Limb (tissue), 2 donors: Measurements from ENCODE around the gene HOXC4.

ENCODE experiments used
- DNase-seq, 2 donors: peaks; one replicate each; pipeline ENCODE4 v3.0.0-alpha.2; 2016; ENCODE audit errors: extremely low spot score in 2 of 2

The HOXC4 gene

DNA sequence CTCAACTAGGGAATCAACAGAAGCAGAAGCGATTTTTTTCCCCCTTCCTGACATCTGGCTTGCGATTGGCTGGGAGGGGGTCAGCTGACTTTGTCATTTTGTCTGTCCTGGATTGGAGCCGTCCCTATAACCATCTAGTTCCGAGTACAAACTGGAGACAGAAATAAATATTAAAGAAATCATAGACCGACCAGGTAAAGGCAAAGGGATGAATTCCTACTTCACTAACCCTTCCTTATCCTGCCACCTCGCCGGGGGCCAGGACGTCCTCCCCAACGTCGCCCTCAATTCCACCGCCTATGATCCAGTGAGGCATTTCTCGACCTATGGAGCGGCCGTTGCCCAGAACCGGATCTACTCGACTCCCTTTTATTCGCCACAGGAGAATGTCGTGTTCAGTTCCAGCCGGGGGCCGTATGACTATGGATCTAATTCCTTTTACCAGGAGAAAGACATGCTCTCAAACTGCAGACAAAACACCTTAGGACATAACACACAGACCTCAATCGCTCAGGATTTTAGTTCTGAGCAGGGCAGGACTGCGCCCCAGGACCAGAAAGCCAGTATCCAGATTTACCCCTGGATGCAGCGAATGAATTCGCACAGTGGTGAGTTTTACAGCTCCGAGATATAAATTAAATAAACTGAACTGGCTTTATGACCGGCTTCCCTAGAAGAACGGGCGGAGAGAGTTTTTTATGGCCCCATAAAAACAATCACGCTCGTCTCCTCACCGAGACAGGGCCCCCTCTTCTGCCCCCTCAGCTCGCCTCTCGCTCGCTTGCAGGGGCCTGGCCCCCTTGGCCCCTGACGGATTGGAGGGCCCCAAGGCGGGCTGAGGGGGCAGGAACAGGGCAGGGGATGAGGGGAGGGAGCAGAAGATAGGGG, 25.1 kb upstream of the HOXC4 start, which contains the start of gene HOXC6:
Gene HOXC6 (plus strand): TSS at position 127 of the 888 bp plus-strand sequence. CDS start 82 bp downstream, at position 209.
- DNase-seq, result peak in 1 of 2 donors; percentile 70

DNA sequence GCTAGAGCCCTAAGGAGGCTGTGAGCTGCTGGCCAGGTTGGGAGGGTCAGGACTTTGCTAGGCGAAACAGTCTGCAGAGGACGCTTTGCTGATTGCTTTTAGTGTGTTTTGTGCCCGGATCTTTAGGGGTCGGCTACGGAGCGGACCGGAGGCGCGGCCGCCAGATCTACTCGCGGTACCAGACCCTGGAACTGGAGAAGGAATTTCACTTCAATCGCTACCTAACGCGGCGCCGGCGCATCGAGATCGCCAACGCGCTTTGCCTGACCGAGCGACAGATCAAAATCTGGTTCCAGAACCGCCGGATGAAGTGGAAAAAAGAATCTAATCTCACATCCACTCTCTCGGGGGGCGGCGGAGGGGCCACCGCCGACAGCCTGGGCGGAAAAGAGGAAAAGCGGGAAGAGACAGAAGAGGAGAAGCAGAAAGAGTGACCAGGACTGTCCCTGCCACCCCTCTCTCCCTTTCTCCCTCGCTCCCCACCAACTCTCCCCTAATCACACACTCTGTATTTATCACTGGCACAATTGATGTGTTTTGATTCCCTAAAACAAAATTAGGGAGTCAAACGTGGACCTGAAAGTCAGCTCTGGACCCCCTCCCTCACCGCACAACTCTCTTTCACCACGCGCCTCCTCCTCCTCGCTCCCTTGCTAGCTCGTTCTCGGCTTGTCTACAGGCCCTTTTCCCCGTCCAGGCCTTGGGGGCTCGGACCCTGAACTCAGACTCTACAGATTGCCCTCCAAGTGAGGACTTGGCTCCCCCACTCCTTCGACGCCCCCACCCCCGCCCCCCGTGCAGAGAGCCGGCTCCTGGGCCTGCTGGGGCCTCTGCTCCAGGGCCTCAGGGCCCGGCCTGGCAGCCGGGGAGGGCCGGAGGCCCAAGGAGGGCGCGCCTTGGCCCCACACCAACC, 23.9 kb upstream of the HOXC4 start:
- no peak for DNase-seq

DNA sequence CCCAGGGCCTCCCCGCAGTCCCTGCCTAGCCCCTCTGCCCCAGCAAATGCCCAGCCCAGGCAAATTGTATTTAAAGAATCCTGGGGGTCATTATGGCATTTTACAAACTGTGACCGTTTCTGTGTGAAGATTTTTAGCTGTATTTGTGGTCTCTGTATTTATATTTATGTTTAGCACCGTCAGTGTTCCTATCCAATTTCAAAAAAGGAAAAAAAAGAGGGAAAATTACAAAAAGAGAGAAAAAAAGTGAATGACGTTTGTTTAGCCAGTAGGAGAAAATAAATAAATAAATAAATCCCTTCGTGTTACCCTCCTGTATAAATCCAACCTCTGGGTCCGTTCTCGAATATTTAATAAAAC, 23.2 kb upstream of the HOXC4 start:
- DNase-seq, result no peak

DNA sequence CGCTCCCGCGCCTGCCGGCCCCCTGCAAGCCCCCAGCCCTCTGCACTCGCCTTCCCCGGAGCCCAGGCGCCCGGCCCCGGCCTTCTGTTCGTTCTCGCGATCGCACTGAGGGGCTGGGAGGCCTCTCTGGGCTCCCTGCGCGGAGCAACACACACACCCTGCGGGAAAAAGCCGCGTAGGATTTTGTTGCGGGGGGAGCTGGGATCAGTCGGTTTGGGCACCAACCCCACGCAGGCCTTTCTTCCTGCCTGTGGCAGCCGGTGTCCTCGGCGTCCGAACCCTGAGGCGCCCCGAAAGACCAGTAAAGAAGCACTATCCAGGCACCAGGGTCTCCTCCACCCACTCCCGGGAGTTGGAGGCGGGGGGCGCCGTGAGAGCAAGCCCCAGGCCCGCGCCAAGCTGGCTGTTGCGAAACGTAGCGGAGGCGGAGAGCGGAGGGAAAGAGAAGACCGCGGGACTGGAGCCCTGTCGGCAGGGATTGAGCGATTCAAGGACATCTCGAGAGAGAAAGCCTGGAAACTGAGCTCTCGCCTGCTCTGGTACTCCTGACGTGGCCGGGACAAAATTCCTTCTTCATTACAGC, 22.7 kb upstream of the HOXC4 start:
- peak in 1 of 2 donors; percentile 73 for DNase-seq

DNA sequence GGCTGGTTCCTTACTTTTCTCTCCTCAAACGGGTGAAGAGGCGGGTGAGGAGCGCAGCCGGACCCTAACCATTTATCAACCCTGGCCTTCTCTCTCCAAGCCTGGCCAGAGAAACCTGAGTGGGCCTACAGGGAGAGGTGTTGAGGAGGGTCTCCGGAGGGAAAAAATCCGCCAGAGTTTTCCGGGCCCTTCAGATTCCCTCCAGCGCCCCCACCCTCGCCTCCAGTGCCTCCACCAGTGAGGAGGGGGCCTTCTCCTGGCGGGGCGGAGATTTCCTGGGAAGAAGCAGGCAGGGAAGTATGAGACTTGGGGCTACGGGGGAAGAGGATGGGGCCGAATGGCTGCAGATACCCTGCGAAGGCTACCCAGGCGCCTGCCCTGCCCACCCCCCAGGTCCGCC, 22.2 kb upstream of the HOXC4 start:
- no peak for DNase-seq

DNA sequence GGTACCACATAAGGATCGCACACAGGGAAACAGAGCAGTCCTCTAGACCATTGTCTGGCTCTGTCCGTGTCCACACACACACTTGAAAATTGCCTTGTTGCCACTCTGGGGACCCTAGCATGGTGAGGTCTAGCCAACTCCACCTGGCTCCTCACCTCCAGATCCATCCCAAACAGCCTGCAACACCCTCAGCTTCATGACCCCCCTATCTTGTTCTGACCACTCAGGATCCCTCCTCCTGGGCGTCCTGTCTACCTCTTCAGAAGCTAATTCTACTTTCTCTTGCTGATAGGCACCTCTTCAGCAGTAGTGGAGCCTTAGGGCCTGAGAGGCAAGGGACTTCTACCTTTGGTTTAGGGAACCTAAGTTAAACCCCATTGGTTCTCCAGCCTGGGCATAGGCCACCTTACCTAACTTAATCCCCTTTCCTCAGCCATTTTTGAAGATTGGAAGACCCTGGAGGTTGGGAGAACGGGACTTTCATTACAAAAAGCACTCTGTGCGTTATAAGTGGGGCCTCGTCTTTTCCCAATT, 21.5 kb upstream of the HOXC4 start:
- no peak for DNase-seq

DNA sequence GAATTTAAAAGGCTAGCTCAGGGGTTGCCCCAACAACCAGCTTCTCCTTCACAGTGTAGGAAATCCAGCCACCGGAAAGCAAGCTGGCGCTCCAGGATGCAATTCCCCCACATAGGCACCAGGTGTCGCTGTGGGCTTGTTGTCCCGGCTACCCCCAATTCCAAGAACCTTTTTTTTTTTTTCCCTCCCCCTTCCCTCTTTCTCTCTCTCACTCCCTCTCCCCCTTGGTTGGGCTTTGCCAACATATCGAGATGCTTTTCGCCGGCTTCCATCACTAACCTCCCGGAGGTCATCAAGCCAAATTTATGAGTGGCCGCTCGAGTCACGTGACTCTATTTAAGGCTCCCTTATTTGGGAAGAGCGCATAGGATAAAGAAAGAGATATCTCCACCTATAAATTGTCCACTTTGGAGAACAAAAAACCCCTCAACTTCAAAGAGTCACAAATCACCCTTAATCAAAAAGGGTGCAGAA, 21.0 kb upstream of the HOXC4 start, which contains the start of gene HOXC5:
Gene HOXC5 (plus strand): TSS at position 424 of the 474 bp plus-strand sequence. CDS start 73 bp downstream, outside the sequence.
- peak; percentile 84 to 92 for DNase-seq

DNA sequence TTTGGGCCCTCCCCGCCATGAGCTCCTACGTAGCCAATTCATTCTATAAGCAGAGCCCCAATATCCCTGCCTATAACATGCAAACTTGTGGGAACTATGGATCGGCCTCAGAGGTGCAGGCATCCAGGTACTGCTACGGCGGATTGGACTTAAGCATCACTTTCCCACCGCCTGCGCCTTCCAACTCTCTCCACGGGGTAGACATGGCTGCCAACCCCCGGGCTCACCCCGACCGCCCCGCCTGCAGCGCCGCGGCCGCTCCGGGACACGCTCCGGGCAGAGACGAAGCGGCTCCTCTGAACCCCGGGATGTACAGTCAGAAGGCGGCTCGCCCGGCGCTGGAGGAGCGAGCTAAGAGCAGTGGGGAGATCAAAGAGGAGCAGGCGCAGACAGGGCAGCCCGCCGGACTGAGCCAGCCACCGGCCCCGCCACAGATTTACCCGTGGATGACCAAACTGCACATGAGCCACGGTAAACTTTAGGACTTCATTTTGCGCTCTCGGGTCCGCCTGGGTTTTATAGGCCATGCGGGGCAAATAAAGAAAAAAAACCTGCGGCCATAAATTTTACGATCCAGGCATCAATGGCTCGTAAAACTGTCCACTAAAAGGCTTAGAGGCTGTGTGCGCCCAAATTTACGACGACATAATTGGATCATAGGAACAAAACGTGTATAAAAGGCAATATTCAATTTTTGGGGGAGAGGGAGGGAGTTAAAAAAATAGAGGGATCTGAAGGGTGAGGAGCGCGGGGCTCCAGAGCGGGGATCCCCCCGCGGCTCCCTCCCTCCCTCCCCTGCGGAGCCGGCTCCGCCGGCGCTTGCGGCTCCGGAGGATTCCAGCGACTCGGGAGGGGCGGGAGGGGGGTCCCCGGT, 20.3 kb upstream of the HOXC4 start:
- peak in 1 of 2 donors; percentile 80 for DNase-seq

DNA sequence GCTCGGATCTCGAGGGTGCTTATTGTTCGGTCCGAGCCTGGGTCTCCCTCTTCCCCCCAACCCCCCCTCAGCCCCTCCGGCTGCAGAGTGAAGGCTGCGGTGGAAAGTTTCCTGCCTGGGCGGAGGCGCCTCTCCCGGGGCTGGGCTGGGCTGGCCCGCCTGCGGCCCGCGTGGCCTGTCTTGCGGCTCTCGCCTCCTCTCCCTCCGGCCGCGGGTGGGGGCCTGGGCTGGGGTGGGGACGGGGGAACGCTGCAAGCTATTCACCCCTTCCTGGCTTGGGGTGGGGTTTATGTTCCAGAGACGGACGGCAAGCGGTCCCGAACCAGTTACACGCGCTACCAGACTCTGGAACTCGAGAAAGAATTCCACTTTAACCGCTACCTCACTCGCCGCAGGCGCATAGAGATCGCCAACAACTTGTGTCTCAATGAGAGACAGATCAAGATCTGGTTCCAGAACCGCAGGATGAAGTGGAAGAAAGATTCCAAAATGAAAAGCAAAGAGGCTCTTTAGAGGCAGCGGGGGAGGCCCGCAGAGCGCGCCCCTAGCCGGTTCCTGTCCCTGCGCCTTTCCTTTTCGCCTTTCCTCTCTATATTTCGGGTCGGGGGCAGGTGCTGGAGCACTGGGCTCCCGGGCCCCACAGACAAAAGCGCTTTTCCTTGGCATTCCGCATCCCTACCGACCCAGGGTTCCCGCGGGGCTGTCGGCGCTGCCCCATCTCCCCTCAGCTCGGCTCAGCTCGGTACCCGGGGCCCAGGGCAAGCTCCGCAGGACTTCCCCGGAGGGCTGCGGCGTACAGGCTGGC, 19.5 kb upstream of the HOXC4 start:
- DNase-seq, result peak in 1 of 2 donors; percentile 78

DNA sequence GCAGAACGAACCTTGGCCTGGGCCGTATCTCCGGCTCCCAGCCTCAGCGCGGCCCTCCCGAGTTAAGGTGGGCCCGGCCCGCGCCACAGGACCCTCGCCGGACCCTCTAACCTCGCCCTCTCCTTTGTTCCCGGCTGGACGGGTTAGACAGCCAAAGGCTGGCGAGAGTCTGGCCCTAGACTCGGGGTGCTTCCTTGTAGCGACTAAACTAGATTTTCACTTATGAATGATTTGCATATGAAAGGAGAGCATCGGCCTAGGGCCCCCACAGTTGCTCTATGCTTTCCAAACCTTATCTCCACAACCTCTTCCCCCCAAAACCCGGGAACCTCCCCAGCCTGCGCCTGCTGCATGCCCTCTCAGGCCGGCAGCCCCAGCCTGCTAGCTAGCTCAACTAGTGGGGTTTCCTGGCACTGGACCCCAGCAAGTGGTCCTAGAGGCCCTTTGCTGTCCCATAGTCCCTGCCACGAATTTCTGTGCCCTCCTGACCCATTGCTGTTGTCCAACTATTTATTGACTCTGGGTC, 18.8 kb upstream of the HOXC4 start:
- DNase-seq, result no peak

DNA sequence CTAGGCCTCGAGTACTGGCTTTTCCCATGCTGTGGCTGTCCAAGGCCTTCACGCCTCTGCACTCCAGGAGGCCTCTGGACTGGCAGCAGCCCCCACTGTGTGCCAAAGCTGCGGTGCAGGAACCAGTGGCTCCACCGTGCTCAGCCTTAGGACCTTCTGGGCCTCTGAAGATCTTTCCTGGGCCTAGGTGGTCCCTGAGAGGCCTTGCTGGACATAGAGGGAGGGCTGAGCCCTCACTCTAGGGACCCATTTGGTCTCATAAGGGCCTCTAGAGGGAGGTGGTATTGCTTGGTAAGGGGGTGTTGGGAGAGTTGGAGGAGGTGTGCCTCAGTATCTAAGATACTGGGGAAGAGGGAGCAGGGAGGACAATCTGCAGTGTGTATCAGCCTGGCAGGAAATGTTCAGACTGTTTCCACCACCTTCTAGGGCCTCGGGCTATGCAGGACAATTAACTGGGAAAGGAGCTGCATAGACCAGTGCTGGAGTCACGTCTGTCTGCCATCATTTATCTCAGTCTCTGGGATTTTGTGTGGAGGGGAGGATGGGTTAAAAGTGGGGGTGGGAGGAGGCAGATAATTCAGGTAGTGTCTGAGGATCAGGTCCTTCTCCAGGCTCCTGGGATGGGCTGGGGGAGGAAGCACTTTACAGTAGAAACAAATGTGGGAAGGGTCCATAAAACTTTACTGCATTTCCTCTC, 17.9 kb upstream of the HOXC4 start:
- no peak for DNase-seq

DNA sequence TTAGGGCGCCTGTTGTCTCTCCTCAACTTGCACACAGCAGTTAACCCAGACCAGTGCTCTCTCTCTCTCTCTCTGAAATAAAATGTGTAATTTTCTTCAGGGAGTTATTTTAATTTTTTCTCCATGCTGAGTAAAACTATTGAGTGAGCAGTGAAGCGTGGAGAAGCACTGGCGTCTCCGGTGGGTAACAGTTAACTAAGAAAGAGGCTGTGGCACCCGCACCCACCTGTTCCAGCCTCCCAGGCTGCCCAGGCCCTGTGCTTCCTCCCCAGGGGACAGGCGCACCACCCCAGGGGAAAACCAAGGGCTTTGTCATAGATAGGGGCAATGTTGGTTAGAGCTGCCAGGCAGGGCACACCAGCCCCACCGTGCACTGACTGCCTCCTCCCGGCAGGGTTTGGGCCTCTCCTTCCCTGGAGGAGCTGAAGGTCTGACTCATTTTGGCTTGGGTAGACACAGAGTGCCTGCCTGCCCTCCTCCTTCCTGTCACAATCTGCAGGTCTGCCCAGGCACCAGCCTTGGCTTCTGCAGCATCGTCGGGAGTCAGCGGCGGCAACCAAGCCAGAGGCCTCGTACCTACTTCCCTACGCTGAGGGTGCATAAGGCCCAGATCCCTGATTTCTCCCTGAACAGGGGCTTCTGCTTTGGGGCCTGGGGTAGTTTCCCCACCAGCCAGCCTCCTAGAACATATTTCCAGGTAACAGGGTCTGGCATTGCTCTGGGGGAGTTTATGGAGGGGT, 16.8 kb upstream of the HOXC4 start:
- DNase-seq, result peak in 1 of 2 donors; percentile 49

DNA sequence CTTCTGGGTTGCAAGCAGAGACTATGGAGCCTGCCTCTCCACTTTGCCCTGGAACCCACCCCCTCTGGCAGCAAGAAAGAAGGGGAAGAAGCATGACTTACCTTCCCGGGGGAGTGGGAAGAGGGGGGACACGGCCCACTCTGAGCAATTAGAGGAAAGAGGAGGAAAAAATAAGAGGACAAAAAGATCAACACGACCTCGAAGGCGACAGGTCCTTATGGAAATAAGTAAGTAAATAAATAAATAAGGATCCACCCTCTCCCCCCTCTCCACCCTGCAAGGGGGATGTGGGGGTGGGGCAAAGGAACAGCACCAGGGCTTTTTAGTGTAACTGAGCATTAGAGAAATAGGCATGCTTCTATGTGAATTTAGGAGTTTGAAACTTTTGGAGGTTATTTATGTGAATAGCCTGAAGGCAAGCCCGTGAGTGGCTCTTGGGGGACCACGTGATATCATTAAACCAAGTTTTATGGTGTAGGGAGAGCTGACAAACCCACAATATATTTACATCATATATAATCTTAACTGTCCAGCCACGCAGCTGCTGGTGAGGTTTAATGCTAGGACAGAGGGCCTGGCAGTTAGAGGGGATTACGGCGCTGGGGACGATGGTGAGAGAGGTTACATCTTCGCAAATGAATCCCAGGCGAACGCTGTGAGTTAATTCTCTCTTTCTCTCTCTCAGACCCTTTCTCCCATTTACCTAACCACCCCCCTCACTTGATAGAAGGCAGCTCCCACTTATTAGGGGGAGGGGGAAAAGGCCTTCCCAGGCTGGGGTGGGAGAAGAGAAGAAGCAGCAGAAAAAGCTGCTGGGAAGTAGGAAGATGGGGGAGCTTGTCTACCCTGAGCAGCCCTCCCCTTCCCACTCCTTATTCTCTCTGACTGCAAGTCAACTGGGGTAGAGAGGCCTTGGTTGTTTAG, 16.0 kb upstream of the HOXC4 start:
- DNase-seq, result peak in 1 of 2 donors; percentile 46

DNA sequence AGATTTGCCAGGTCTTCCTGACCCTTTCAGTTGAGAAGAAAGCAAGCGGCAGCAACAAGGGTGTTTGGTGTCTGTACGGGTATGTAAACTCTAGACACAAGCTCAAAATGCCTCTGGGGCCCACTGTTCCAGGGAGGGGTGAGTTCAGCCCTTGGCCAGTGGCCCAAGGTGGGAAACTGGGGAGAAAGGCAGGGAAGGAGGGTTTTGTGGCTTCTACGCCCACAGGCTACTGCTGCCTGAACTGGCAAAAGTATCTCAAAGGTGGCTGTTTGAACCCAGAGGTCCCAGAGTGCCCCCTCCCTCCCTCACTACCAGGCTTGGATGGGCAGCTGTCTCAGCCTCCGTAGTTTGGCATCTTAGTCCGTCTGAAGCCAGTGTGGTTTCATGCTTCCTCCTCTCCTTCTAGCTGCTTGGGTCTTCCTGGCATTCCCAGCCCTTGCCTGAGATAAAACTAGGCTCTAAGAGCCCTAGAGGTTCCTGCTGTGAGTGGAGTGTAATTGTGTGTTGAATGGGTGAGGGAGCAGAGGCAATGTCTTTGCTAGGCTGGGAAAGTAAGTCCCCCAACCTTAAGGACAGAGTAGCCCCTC, 15.3 kb upstream of the HOXC4 start:
- DNase-seq, result peak in 1 of 2 donors; percentile 47

DNA sequence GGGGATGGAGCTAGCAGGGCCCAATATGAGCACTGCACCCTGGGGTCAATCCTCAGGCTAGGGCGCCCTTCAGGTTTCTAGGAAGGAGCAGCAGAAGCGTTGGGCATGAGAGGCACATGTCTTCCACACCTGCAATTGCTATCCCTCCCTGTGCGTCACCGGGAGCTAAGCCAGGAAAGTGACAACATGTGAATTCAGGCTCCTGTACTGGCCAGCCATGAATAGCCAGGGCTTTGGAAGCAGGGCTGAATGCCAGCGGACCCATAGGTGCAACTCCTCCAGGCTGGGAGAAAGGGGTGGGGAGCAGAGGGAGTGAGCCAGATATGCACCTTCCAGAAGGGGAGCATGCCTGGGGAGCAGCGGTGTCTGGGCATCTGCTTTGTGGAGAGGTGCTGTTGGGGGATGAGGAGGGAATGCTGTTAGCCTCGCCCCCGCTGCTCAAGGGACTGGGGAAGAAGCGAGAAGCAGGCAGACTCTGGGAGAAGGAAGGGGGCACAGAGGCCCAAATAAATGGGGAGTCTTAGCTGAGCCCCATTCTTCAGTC, 14.7 kb upstream of the HOXC4 start:
- peak in 1 of 2 donors; percentile 69 for DNase-seq
